Islet precursor cell (in vitro differentiated cells): ENCODE results near the gene ABCF2.

Source experiments
- DNase-seq: peaks from one replicate; pipeline ENCODE4 v3.0.0-alpha.2; 2018

ABCF2 gene

DNA sequence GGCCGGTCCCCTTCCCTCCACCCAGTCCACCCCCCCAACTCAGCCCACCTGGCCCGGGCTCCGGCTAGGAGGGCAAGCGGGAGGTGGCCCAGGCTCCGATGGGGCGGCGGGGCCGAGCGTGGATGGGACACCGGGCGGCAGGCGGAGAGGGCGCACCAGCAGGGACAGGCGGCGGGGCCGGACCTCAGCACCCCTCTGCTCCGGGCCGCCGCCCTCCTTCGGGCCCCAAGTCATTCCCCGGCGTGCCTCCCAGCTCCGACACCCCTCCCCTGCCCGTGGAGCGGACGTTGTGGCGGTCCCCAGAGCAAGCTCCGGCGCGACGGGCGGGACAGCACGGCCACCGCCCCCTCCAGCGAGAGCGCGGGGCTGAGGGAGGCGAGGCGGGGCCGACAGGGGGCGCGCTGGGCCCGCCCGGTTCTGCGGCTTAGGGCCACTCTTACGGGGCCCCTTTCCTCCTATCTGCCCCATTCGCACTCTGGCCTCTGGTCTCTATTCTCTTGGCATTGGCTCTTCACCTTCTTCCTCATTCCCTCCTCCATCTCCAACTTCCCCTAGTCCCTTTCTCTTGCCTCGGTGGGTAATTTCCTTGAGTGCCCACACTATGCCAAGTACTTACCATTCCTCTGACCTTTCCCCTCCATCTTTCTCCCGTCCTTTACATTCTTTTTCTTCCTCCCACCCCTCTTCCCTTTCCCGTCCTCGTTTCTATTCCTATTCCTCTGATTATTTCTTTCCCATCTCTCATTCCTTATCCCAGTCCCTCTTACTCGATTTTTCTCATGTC is 58.8 kb downstream of the ABCF2 start:
- DNase-seq = peak; percentile 74

DNA sequence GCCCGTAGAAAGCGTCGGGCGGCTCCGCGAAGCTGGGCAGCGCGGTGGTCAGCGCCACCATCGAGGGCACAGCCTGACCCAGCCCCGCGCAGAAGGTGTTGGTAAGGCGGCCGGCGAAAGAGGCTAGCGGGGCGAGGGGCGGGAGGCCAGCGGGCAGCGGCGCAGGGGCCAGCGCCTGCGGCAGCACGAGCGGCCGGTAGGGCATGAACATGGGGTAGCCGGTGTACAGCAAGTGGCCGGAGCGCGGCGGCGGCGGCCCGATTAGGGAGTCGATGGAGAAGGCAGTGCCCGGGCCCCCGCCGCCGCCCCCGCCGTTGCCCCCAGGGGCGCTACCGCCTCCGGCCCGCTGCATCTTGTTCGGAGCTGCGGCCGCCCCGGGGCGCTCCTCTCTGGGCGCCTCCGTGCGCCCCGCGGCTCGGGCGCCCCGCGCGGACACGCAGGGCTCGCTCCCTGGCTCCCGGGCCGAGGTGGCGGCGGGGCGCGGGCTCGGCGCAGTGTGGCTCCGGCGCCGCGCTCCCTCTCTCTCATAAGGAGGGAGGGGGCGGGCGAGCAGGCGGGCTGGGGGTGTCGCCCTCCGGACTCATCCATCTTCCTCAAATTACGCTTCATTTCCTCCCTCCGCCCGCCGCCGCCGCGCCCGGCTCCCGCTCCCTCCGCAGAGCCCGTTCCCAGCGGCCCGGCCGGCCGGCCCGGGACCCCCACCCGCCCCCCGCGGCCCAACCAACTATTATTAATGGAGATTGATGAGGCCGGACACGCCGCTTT is 59.6 kb downstream of the ABCF2 start, which contains the start of gene GBX1:
GBX1 (minus strand) TSS at position 498 of the 765 bp plus-strand sequence; CDS start at position 352, 146 bp downstream.
- peak; percentile 65 for DNase-seq

DNA sequence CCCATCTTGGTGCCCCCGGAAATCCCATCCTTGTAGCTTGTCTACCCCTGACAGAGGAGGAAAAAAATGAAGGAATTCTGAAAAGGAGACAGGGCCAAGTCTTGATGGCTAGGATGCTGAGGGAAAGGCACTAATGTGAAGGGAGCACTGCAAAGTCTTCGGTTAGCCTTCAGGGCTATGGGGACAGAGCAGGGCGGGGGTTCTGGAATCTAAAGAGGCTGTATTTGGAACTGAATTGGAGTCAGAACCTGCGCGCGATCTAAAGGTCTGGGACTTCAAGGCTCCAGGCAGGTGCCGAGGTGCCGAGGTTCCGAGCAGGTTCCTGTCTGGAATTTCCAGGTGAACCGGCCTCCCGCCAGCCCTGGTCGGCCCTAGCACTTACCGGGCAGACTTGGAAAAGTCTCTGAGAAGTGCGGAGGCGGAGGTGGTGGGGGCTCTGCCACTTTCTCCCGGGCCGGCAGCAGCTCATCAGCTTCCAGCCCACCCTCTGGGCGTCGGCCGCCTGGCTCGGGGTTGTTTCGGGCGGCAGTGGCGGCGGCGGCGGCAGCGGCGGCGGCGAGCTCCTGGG is 60.3 kb downstream of the ABCF2 start:
- DNase-seq = peak; percentile 59
